OCI-LY3 (cell line): ENCODE data around the gene FMN1.

Experiments
- CTCF ChIP-seq: fragments of 200-600, 300-600 bp; sonication (generic); IDR thresholded peaks from 2 replicates; pipeline ENCODE4 v1.5.1; 2014; ENCODE audit warnings: antibody characterized with exemption, low read length, low read depth
- EZH2phosphoT487 ChIP-seq: fragments of 200-600 bp; shearing (Covaris generic); IDR thresholded peaks from 2 replicates; pipeline ENCODE4 v1.6.1; 2018; ENCODE audit warnings: antibody characterized with exemption, mixed run types, low read depth

- TF ChIP-seq CTCF (no peak), EZH2phosphoT487 (no peak)
Observed at GRCh38 chr15:32951736-32952464, 242.6 kb downstream of the FMN1 start.
